NB4 (cell line): Measurements from ENCODE around the gene TPRG1.

Experiments used
- CTCF ChIP-seq: IDR thresholded peaks from one replicate; pipeline ENCODE4 v1.5.1; 2012; ENCODE audit warnings: low read depth, low read length
- MYC ChIP-seq: IDR thresholded peaks from 2 replicates; pipeline ENCODE4 v1.6.1; 2011; ENCODE audit warnings: low read depth, low read length
- POLR2A ChIP-seq: IDR thresholded peaks from 2 replicates; pipeline ENCODE4 v1.6.1; 2011; ENCODE audit warnings: mild to moderate bottlenecking; ENCODE audit not compliant: insufficient read length; ENCODE audit errors: extremely low read depth

GRCh38 chr3:189361103-189361835, 189.5 kb downstream of the TPRG1 start:
- no peak for TF ChIP-seq CTCF
- TF ChIP-seq POLR2A: no peak
- TF ChIP-seq MYC: no peak
